CD14-positive monocyte (primary cell): ENCODE results near the gene DDC. TPM values are rescaled to one million over a fixed set of nuclear protein-coding genes. Genes with fewer than 3 reads are reported as not detected.
A peak's percentile ranks its signal among the peaks of the same experiment; 100 is the strongest.

Experiments
- DNase-seq, 3 donors: peaks; one replicate each; pipeline ENCODE4 v3.0.0-alpha.2; 2011 to 2022
- H2AFZ ChIP-seq: 2 replicates; pipeline ENCODE4 v1.6.0; 2012; ENCODE audit warnings: mild to moderate bottlenecking, low read depth, low read length, inconsistent platforms; ENCODE audit not compliant: insufficient read depth, poor library complexity, severe bottlenecking
- H3K27ac ChIP-seq, 2 donors: 1 replicate in 1 of 2; 2 replicates in 1 of 2; pipeline ENCODE4 v1.5.1; 2012 to 2013; ENCODE audit warnings: low read length in 2 of 2, control low read depth in 1 of 2, inconsistent platforms in 1 of 2, low read depth in 1 of 2, mild to moderate bottlenecking in 1 of 2
- H3K27me3 ChIP-seq, 2 donors: one replicate each; pipeline versions ENCODE4 v1.6.0 to v1.6.1; 2011 to 2013; ENCODE audit warnings: low read length in 2 of 2; ENCODE audit not compliant: control insufficient read depth in 2 of 2, insufficient read depth in 2 of 2
- H3K36me3 ChIP-seq, 2 donors: replicated peaks in 1 of 2; 1 replicate in 1 of 2; 2 replicates in 1 of 2; pipeline versions ENCODE4 v1.5.1 to v1.6.1; 2012 to 2013; ENCODE audit warnings: low read length in 2 of 2, control low read depth in 1 of 2, inconsistent platforms in 1 of 2, mild to moderate bottlenecking in 1 of 2; ENCODE audit not compliant: insufficient read depth in 2 of 2, control insufficient read depth in 1 of 2
- H3K4me1 ChIP-seq, 2 donors: 1 replicate in 1 of 2; 2 replicates in 1 of 2; pipeline versions ENCODE4 v1.5.1 to v1.6.1; 2012 to 2013; ENCODE audit warnings: low read length in 2 of 2, control low read depth in 1 of 2, inconsistent platforms in 1 of 2, mild to moderate bottlenecking in 1 of 2, moderate library complexity in 1 of 2; ENCODE audit not compliant: insufficient read depth in 2 of 2, control insufficient read depth in 1 of 2
- H3K4me2 ChIP-seq: replicated peaks from 2 replicates; pipeline ENCODE3; 2012; ENCODE audit warnings: low read length, moderate library complexity, mild to moderate bottlenecking; ENCODE audit not compliant: poor library complexity, severe bottlenecking; ENCODE audit errors: extremely low read depth
- H3K4me3 ChIP-seq, 3 experiments: fragments of 200-600 bp in 1 of 3; sonication (generic) in 1 of 3; replicated peaks in 1 of 3; 1 replicate in 2 of 3; 2 replicates in 1 of 3; pipeline ENCODE4 v1.5.1; 2011 to 2013; ENCODE audit warnings: low read length in 3 of 3, mild to moderate bottlenecking in 3 of 3, control low read depth in 2 of 3, low read depth in 2 of 3, inconsistent platforms in 1 of 3, moderate library complexity in 1 of 3
- H3K79me2 ChIP-seq: 2 replicates; pipeline ENCODE4 v1.6.0; 2012; ENCODE audit warnings: mild to moderate bottlenecking, control low read depth, inconsistent platforms, low read length, moderate library complexity; ENCODE audit not compliant: insufficient read depth
- H3K9ac ChIP-seq: 2 replicates; pipeline ENCODE4 v1.6.0; 2017; ENCODE audit warnings: low read length, mild to moderate bottlenecking; ENCODE audit not compliant: insufficient read depth, poor library complexity, severe bottlenecking
- H3K9me3 ChIP-seq, 2 donors: replicated peaks in 1 of 2; 1 replicate in 1 of 2; 2 replicates in 1 of 2; pipeline versions ENCODE4 v1.5.1 to v1.6.1; 2012 to 2013; ENCODE audit warnings: low read length in 2 of 2, control low read depth in 1 of 2; ENCODE audit not compliant: control insufficient read depth in 1 of 2, insufficient read depth in 1 of 2
- H4K20me1 ChIP-seq: 2 replicates; pipeline ENCODE4 v1.6.0; 2012; ENCODE audit warnings: mild to moderate bottlenecking, low read length, control low read depth, moderate library complexity; ENCODE audit not compliant: insufficient read depth
- H3K27ac Mint-ChIP-seq, 7 donors: one replicate each; pipeline ENCODE4 v1.8.0; 2020; ENCODE audit warnings: mild to moderate bottlenecking in 7 of 7, mixed read lengths in 7 of 7, moderate library complexity in 6 of 7, inconsistent platforms in 2 of 7
- H3K27me3 Mint-ChIP-seq, 3 donors: one replicate each; pipeline ENCODE4 v1.8.0; 2021 to 2022; ENCODE audit warnings: low read depth in 3 of 3, mild to moderate bottlenecking in 3 of 3, mixed read lengths in 3 of 3, moderate library complexity in 3 of 3, inconsistent platforms in 1 of 3
- H3K36me3 Mint-ChIP-seq, 2 donors: one replicate each; pipeline ENCODE4 v1.8.0; 2020; ENCODE audit warnings: mixed read lengths in 2 of 2, inconsistent platforms in 1 of 2, mild to moderate bottlenecking in 1 of 2
- H3K4me1 Mint-ChIP-seq: one replicate; pipeline ENCODE4 v1.8.0; 2020; ENCODE audit warnings: mild to moderate bottlenecking, mixed read lengths
- H3K4me3 Mint-ChIP-seq, 2 donors: one replicate each; pipeline ENCODE4 v1.8.0; 2020; ENCODE audit warnings: mild to moderate bottlenecking in 2 of 2, mixed read lengths in 2 of 2, moderate library complexity in 1 of 2
- H3K9me3 Mint-ChIP-seq, 7 donors: one replicate each; pipeline ENCODE4 v1.8.0; 2020 to 2022; ENCODE audit warnings: mixed read lengths in 7 of 7, mild to moderate bottlenecking in 6 of 7, moderate library complexity in 6 of 7, inconsistent platforms in 2 of 7
- WGBS: methylation state at CpG from one replicate; pipeline ENCODE4 v1.1.5; 2013; ENCODE audit warnings: missing lambda C conversion rate; ENCODE audit not compliant: insufficient coverage; 5-methylcytosine and 5-hydroxymethylcytosine counted together
- intact Hi-C, 2 donors: fragments of 100-400 bp; cut with micrococcal nuclease; formaldehyde crosslinking; loops; one replicate each; pipeline versions ENCODE4 v1.15.0 to v1.15.1; 2023
- polyA plus RNA-seq, 3 donors: library from polyadenylated mRNA; depleted of rRNA in 1 of 3; unstranded in 2 of 3; stranded (reverse) in 1 of 3; fragments of 300-500 nt in 2 of 3; fragments of >200 nt in 1 of 3; fragmentation: Illumina TruSeq in 2 of 3; gene quantifications; 1 replicate in 2 of 3; 2 replicates in 1 of 3; pipeline ENCODE4 v1.2.3, GENCODE V29; 2012 to 2021
- TF ChIP-seq, protein P1 (sequence below): fragments of 200-600 bp; IDR thresholded peaks from one replicate; pipeline ENCODE4 v1.8.0; 2022; ENCODE audit warnings: antibody characterized with exemption, mild to moderate bottlenecking

DDC gene
- polyA plus RNA-seq, 3 donors, result not detected

- Histone ChIP-seq H3K9ac (peak overlapping the region; percentile 72), H4K20me1 (no peaks in the 10 kb centered on the region), H3K4me1 (peaks cover 11 to 18% of the 10 kb centered on the region in 2 donors), H2AFZ (peak overlapping the region; percentile 100), H3K9me3 (no peaks in the 10 kb centered on the region), H3K27me3 (no peaks in the 10 kb centered on the region), H3K27ac (peak overlapping the region in 1 of 2 donors; percentile 71), H3K79me2 (peaks cover 47% of the 10 kb centered on the region), H3K4me2 (peak overlapping the region; percentile 93), H3K4me3 (peak overlapping the region; percentile 76 to 91 (median 82)), H3K36me3 (peaks cover 13 to 15% of the 10 kb centered on the region in 2 donors)
- intact Hi-C loops, result no loop called here
- H3K9me3 Mint-ChIP-seq, result no peaks in the 10 kb centered on the region
- WGBS, result 7% methylated on average over 27 of the region's 32 CpGs
- peaks cover 22% of the 10 kb centered on the region for H3K4me1 Mint-ChIP-seq
- TF ChIP-seq, protein P1, sequence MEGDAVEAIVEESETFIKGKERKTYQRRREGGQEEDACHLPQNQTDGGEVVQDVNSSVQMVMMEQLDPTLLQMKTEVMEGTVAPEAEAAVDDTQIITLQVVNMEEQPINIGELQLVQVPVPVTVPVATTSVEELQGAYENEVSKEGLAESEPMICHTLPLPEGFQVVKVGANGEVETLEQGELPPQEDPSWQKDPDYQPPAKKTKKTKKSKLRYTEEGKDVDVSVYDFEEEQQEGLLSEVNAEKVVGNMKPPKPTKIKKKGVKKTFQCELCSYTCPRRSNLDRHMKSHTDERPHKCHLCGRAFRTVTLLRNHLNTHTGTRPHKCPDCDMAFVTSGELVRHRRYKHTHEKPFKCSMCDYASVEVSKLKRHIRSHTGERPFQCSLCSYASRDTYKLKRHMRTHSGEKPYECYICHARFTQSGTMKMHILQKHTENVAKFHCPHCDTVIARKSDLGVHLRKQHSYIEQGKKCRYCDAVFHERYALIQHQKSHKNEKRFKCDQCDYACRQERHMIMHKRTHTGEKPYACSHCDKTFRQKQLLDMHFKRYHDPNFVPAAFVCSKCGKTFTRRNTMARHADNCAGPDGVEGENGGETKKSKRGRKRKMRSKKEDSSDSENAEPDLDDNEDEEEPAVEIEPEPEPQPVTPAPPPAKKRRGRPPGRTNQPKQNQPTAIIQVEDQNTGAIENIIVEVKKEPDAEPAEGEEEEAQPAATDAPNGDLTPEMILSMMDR, result no peak
- H3K36me3 Mint-ChIP-seq, result peaks cover 14 to 16% of the 10 kb centered on the region in 2 donors
- peak overlapping the region in 4 of 7 donors; percentile 69 to 83 (median 74) for H3K27ac Mint-ChIP-seq
- H3K27me3 Mint-ChIP-seq, result peaks cover 0 to 3% (median 0%) of the 10 kb centered on the region in 3 donors
- DNase-seq, result no peak
- H3K4me3 Mint-ChIP-seq, result peak overlapping the region; percentile 89 to 94
These were observed 114.6 kb downstream of the DDC start for GRCh38 chr7:50450590-50451032.

GRCh38 chr7:50449881-50450589 lies 115.2 kb downstream of the DDC start, which contains the start of gene FIGNL1:
Gene FIGNL1, minus strand, starts transcription at chr7:50450350. Its CDS starts 3,063 bp downstream, at chr7:50447287.
- intact Hi-C loops, result no loop called here
- H3K27me3 ChIP-seq, result no peaks in the 10 kb centered on the region
- H3K4me1 ChIP-seq, result peaks cover 11 to 18% of the 10 kb centered on the region in 2 donors
- peaks cover 18% of the 10 kb centered on the region for H3K4me1 Mint-ChIP-seq
- DNase-seq, result peak; percentile 45 to 77 (median 55)
- no peaks in the 10 kb centered on the region for H3K9me3 ChIP-seq
- H3K27ac Mint-ChIP-seq, result peak within 1 kb of the TSS; percentile 57 to 91 (median 76)
- peak within 1 kb of the TSS in 1 of 2 donors; percentile 71 for H3K27ac ChIP-seq
- H3K4me3 Mint-ChIP-seq, result peak within 1 kb of the TSS; percentile 89 to 94
- H3K79me2 ChIP-seq, result peaks cover 51% of the 10 kb centered on the region
- peaks cover 0 to 3% (median 0%) of the 10 kb centered on the region in 3 donors for H3K27me3 Mint-ChIP-seq
- peak within 1 kb of the TSS; percentile 76 to 91 (median 82) for H3K4me3 ChIP-seq
- peak within 1 kb of the TSS; percentile 93 for H3K4me2 ChIP-seq
- WGBS, result 0% methylated on average over 61 of the region's 63 CpGs
- no peaks in the 10 kb centered on the region for H3K9me3 Mint-ChIP-seq
- H2AFZ ChIP-seq, result peak within 1 kb of the TSS; percentile 100
- H4K20me1 ChIP-seq, result no peaks in the 10 kb centered on the region
- TF ChIP-seq, protein P1, result no peak
- peaks cover 17 to 21% of the 10 kb centered on the region in 2 donors for H3K36me3 ChIP-seq
- H3K9ac ChIP-seq, result peak within 1 kb of the TSS; percentile 72
- peaks cover 18 to 20% of the 10 kb centered on the region in 2 donors for H3K36me3 Mint-ChIP-seq
